ENCODE measurements around the gene RBM39. TPM values are rescaled to one million over a fixed set of nuclear protein-coding genes. Genes with fewer than 3 reads are reported as not detected.
"Not testable (repeated sequence)": the region's sequence is repeated elsewhere in the genome, so short reads cannot be mapped to it uniquely, and the experiment has no call there.

The RBM39 gene
- polyA plus RNA-seq, 3 donors: 89.5 to 209 (median 98.0) TPM

- no CpG with 5 or more reads among the region's 8 CpGs for WGBS (ENCODE audit: insufficient coverage)
- Histone ChIP-seq H3K4me2 (replicated peaks; ENCODE audit: extremely low read depth, low read length, poor library complexity, severe bottlenecking) (no peak overlapping the region), H3K36me3 (replicated peaks in 1 of 2; ENCODE audit: control insufficient read depth in 1 of 2, insufficient read depth in 2 of 2, low read length in 2 of 2) (peaks cover 94 to 100% of the 10 kb centered on the region in 2 donors), H2AFZ (ENCODE audit: insufficient read depth, low read depth, low read length, poor library complexity, severe bottlenecking) (no peak overlapping the region), H3K79me2 (ENCODE audit: insufficient read depth, low read length) (peaks cover 98% of the 10 kb centered on the region), H3K9ac (ENCODE audit: insufficient read depth, low read length, poor library complexity, severe bottlenecking) (no peak overlapping the region), H3K27ac (ENCODE audit: low read depth in 1 of 2, low read length in 2 of 2) (no peak overlapping the region), H4K20me1 (ENCODE audit: insufficient read depth, low read length) (peaks cover 100% of the 10 kb centered on the region), H3K4me1 (ENCODE audit: control insufficient read depth in 1 of 2, insufficient read depth in 2 of 2, low read length in 2 of 2) (no peaks in the 10 kb centered on the region), H3K4me3 (replicated peaks in 1 of 3; ENCODE audit: low read depth in 2 of 3, low read length in 3 of 3) (no peak overlapping the region), H3K9me3 (replicated peaks in 1 of 2; ENCODE audit: control insufficient read depth in 1 of 2, insufficient read depth in 1 of 2, low read length in 2 of 2) (no peaks in the 10 kb centered on the region), H3K27me3 (ENCODE audit: control insufficient read depth in 2 of 2, insufficient read depth in 2 of 2, low read length in 2 of 2) (no peaks in the 10 kb centered on the region)
- Mint-ChIP-seq H3K27ac (peak overlapping the region in 2 of 7 donors; percentile 21 to 66), H3K27me3 (ENCODE audit: low read depth in 3 of 3) (peaks cover 0 to 2% (median 0%) of the 10 kb centered on the region in 3 donors), H3K9me3 (no peaks in the 10 kb centered on the region), H3K36me3 (peaks cover 83 to 99% of the 10 kb centered on the region in 2 donors), H3K4me1 (no peaks in the 10 kb centered on the region), H3K4me3 (no peak overlapping the region)
- DNase-seq: no peak
- TF ChIP-seq, protein P1, sequence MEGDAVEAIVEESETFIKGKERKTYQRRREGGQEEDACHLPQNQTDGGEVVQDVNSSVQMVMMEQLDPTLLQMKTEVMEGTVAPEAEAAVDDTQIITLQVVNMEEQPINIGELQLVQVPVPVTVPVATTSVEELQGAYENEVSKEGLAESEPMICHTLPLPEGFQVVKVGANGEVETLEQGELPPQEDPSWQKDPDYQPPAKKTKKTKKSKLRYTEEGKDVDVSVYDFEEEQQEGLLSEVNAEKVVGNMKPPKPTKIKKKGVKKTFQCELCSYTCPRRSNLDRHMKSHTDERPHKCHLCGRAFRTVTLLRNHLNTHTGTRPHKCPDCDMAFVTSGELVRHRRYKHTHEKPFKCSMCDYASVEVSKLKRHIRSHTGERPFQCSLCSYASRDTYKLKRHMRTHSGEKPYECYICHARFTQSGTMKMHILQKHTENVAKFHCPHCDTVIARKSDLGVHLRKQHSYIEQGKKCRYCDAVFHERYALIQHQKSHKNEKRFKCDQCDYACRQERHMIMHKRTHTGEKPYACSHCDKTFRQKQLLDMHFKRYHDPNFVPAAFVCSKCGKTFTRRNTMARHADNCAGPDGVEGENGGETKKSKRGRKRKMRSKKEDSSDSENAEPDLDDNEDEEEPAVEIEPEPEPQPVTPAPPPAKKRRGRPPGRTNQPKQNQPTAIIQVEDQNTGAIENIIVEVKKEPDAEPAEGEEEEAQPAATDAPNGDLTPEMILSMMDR (IDR thresholded peaks at IDR 0.05): no peak
- intact Hi-C loops (cut with micrococcal nuclease): loop anchor here (2.0 to 10.0 kb wide), 2 partner anchors 17 to 1195 kb away; no protein-coding TSS in a partner anchor
Measured at GRCh38 chr20:35719717-35720116, 22.3 kb downstream of the RBM39 start.

GRCh38 chr20:35718972-35719635, 23.0 kb downstream of the RBM39 start:
- H3K4me1 Mint-ChIP-seq: no peaks in the 10 kb centered on the region
- 98% methylated on average over 6 of the region's 12 CpGs for WGBS (ENCODE audit: insufficient coverage)
- no peak for DNase-seq
- Histone ChIP-seq H3K27ac (ENCODE audit: low read depth in 1 of 2, low read length in 2 of 2) (no peak overlapping the region), H3K4me2 (replicated peaks; ENCODE audit: extremely low read depth, low read length, poor library complexity, severe bottlenecking) (no peak overlapping the region), H3K36me3 (replicated peaks in 1 of 2; ENCODE audit: control insufficient read depth in 1 of 2, insufficient read depth in 2 of 2, low read length in 2 of 2) (peaks cover 94 to 100% of the 10 kb centered on the region in 2 donors), H3K9ac (ENCODE audit: insufficient read depth, low read length, poor library complexity, severe bottlenecking) (no peak overlapping the region), H3K79me2 (ENCODE audit: insufficient read depth, low read length) (peaks cover 98% of the 10 kb centered on the region), H4K20me1 (ENCODE audit: insufficient read depth, low read length) (peaks cover 100% of the 10 kb centered on the region), H3K4me3 (replicated peaks in 1 of 3; ENCODE audit: low read depth in 2 of 3, low read length in 3 of 3) (no peak overlapping the region), H3K9me3 (replicated peaks in 1 of 2; ENCODE audit: control insufficient read depth in 1 of 2, insufficient read depth in 1 of 2, low read length in 2 of 2) (no peaks in the 10 kb centered on the region), H3K27me3 (ENCODE audit: control insufficient read depth in 2 of 2, insufficient read depth in 2 of 2, low read length in 2 of 2) (no peaks in the 10 kb centered on the region), H3K4me1 (ENCODE audit: control insufficient read depth in 1 of 2, insufficient read depth in 2 of 2, low read length in 2 of 2) (no peaks in the 10 kb centered on the region), H2AFZ (ENCODE audit: insufficient read depth, low read depth, low read length, poor library complexity, severe bottlenecking) (no peak overlapping the region)
- no peak overlapping the region for H3K4me3 Mint-ChIP-seq
- H3K9me3 Mint-ChIP-seq: no peaks in the 10 kb centered on the region
- H3K27ac Mint-ChIP-seq: peak overlapping the region in 2 of 7 donors; percentile 12 to 23
- intact Hi-C loops (cut with micrococcal nuclease): loop anchor here in 1 of 2 donors (10.0 kb wide), 1 partner anchor 1196 kb away; no protein-coding TSS in a partner anchor
- peaks cover 0 to 2% (median 0%) of the 10 kb centered on the region in 3 donors for H3K27me3 Mint-ChIP-seq (ENCODE audit: low read depth in 3 of 3)
- H3K36me3 Mint-ChIP-seq: peaks cover 82 to 99% of the 10 kb centered on the region in 2 donors
- TF ChIP-seq, protein P1 (IDR thresholded peaks at IDR 0.05): no peak

GRCh38 chr20:35718321-35718720, 23.7 kb downstream of the RBM39 start:
- H3K4me1 ChIP-seq (ENCODE audit: control insufficient read depth in 1 of 2, insufficient read depth in 2 of 2, low read length in 2 of 2); H3K4me1 Mint-ChIP-seq; H3K27me3 ChIP-seq (ENCODE audit: control insufficient read depth in 2 of 2, insufficient read depth in 2 of 2, low read length in 2 of 2); H3K9ac ChIP-seq (ENCODE audit: insufficient read depth, low read length, poor library complexity, severe bottlenecking); H3K4me2 ChIP-seq (replicated peaks; ENCODE audit: extremely low read depth, low read length, poor library complexity, severe bottlenecking); H3K27ac ChIP-seq (ENCODE audit: low read depth in 1 of 2, low read length in 2 of 2); H3K27ac Mint-ChIP-seq; H3K9me3 Mint-ChIP-seq; H3K4me3 ChIP-seq (replicated peaks in 1 of 3; ENCODE audit: low read depth in 2 of 3, low read length in 3 of 3); H3K27me3 Mint-ChIP-seq (ENCODE audit: low read depth in 3 of 3); H3K4me3 Mint-ChIP-seq; DNase-seq; H2AFZ ChIP-seq (ENCODE audit: insufficient read depth, low read depth, low read length, poor library complexity, severe bottlenecking); H3K9me3 ChIP-seq (replicated peaks in 1 of 2; ENCODE audit: control insufficient read depth in 1 of 2, insufficient read depth in 1 of 2, low read length in 2 of 2): not testable (repeated sequence)
- Histone ChIP-seq H3K79me2 (ENCODE audit: insufficient read depth, low read length) (peaks cover 98% of the 10 kb centered on the region), H3K36me3 (replicated peaks in 1 of 2; ENCODE audit: control insufficient read depth in 1 of 2, insufficient read depth in 2 of 2, low read length in 2 of 2) (peaks cover 94 to 100% of the 10 kb centered on the region in 2 donors), H4K20me1 (ENCODE audit: insufficient read depth, low read length) (peaks cover 100% of the 10 kb centered on the region)
- peaks cover 80 to 99% of the 10 kb centered on the region in 2 donors for H3K36me3 Mint-ChIP-seq
- 100% methylated on average over 3 of the region's 8 CpGs for WGBS (ENCODE audit: insufficient coverage)
- intact Hi-C loops (cut with micrococcal nuclease): loop anchor here in 1 of 2 donors (10.0 kb wide), 1 partner anchor 1196 kb away; no protein-coding TSS in a partner anchor

All from CD14-positive monocyte (primary cell).